ENCODE measurements around the gene HECTD4.

Gene HECTD4

DNA sequence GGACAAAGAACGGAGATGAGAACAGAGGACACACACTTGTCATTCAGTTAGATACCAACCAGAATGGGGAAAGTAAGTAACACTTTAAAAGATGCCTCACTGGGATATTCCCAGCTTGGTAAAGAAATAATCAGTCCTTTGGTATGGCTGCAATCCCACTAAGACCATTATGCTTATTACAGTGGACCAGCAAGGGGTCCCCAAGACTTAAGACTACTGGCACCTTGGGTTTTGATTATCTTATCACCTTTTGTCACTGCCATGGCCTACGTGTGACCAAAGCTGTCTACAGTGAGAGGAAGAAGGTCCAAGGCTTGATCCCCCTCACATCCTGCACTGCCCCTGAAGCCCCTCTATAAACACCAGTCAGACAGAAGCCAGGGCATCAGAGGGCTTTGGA, 191.0 kb downstream of the HECTD4 start:
- H2AFZ ChIP-seq (ENCODE audit: low read length), result no peak overlapping the region
- H3K4me2 ChIP-seq (ENCODE audit: low read length), result no peak overlapping the region

GRCh38 chr12:112190231-112191025, 191.8 kb downstream of the HECTD4 start:
- TF ChIP-seq, protein P1, sequence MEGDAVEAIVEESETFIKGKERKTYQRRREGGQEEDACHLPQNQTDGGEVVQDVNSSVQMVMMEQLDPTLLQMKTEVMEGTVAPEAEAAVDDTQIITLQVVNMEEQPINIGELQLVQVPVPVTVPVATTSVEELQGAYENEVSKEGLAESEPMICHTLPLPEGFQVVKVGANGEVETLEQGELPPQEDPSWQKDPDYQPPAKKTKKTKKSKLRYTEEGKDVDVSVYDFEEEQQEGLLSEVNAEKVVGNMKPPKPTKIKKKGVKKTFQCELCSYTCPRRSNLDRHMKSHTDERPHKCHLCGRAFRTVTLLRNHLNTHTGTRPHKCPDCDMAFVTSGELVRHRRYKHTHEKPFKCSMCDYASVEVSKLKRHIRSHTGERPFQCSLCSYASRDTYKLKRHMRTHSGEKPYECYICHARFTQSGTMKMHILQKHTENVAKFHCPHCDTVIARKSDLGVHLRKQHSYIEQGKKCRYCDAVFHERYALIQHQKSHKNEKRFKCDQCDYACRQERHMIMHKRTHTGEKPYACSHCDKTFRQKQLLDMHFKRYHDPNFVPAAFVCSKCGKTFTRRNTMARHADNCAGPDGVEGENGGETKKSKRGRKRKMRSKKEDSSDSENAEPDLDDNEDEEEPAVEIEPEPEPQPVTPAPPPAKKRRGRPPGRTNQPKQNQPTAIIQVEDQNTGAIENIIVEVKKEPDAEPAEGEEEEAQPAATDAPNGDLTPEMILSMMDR (IDR thresholded peaks at IDR 0.05; ENCODE audit: low read length), result no peak
- no peak for TF ChIP-seq EZH2 (IDR thresholded peaks at IDR 0.05; ENCODE audit: borderline replicate concordance, low read length)
- Histone ChIP-seq H2AFZ (ENCODE audit: low read length) (no peak overlapping the region), H3K9me3 (ENCODE audit: low read length) (no peaks in the 10 kb centered on the region), H3K36me3 (ENCODE audit: insufficient read depth, low read length) (peaks cover 62% of the 10 kb centered on the region), H3K27ac (ENCODE audit: low read depth, low read length, poor library complexity, severe bottlenecking) (no peak overlapping the region), H3K79me2 (ENCODE audit: insufficient read depth, low read length) (no peaks in the 10 kb centered on the region), H3K27me3 (ENCODE audit: insufficient read depth, low read length) (no peaks in the 10 kb centered on the region), H3K4me3 (ENCODE audit: low read depth, low read length, poor library complexity, severe bottlenecking) (no peak overlapping the region), H3K9ac (ENCODE audit: low read length) (no peak overlapping the region), H3F3A (ENCODE audit: insufficient read depth, low read length) (no peaks in the 10 kb centered on the region), H4K20me1 (ENCODE audit: insufficient read depth, low read length) (no peaks in the 10 kb centered on the region), H3K9me2 (ENCODE audit: low read depth, low read length) (no peaks in the 10 kb centered on the region), H3K4me1 (ENCODE audit: insufficient read depth, low read length, severe bottlenecking) (no peaks in the 10 kb centered on the region), H3K4me2 (ENCODE audit: low read length) (no peak overlapping the region)

More for the DNA sequence above, 191.0 kb downstream of the HECTD4 start:
- TF ChIP-seq, protein P1 (IDR thresholded peaks at IDR 0.05; ENCODE audit: low read length), result no peak
- TF ChIP-seq EZH2 (IDR thresholded peaks at IDR 0.05; ENCODE audit: borderline replicate concordance, low read length), result no peak
- Histone ChIP-seq H3K36me3 (ENCODE audit: insufficient read depth, low read length) (peaks cover 62% of the 10 kb centered on the region), H3K9me2 (ENCODE audit: low read depth, low read length) (no peaks in the 10 kb centered on the region), H3K9ac (ENCODE audit: low read length) (no peak overlapping the region), H3K9me3 (ENCODE audit: low read length) (no peaks in the 10 kb centered on the region), H3K27me3 (ENCODE audit: insufficient read depth, low read length) (no peaks in the 10 kb centered on the region), H3K4me1 (ENCODE audit: insufficient read depth, low read length, severe bottlenecking) (no peaks in the 10 kb centered on the region), H3K79me2 (ENCODE audit: insufficient read depth, low read length) (no peaks in the 10 kb centered on the region), H4K20me1 (ENCODE audit: insufficient read depth, low read length) (no peaks in the 10 kb centered on the region), H3F3A (ENCODE audit: insufficient read depth, low read length) (no peaks in the 10 kb centered on the region), H3K27ac (ENCODE audit: low read depth, low read length, poor library complexity, severe bottlenecking) (no peak overlapping the region), H3K4me3 (ENCODE audit: low read depth, low read length, poor library complexity, severe bottlenecking) (no peak overlapping the region)

DNA sequence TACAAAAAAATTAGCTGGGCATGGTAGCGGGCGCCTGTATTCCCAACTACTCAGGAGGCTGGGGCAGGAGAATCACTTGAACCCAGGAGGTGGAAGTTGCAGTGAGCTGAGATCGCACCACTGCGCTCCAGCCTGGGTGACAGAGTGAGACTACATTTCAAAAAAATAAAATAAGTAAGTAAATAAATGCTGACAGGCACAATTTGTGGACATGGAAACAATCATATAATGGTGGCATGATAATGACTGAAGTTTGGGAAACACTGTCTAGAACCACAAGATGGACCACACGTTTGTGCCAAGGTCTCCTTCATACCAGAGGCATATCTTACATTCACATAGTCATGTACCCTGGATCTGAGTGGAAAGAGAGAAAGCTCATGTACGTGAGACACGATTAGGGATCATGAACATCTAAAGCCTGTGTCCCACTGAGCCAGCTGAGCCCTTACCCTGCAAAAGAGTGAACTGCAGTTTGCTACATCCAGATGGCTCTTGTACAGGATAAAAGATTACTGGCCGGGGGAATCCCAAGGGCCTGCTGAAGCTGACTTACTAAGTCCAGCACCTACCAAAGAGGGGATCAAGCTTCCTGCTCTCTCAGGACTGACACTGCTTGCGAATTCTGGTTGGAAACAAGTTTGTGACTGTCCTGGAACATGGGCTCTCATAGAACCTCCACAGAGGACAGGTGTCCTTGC, 194.0 kb downstream of the HECTD4 start:
- H3K36me3 ChIP-seq (ENCODE audit: insufficient read depth, low read length), result peaks cover 67% of the 10 kb centered on the region
- no peak overlapping the region for H2AFZ ChIP-seq (ENCODE audit: low read length)
- H3K9ac ChIP-seq (ENCODE audit: low read length), result no peak overlapping the region
- H3K27me3 ChIP-seq (ENCODE audit: insufficient read depth, low read length), result no peaks in the 10 kb centered on the region
- H3K4me2 ChIP-seq (ENCODE audit: low read length), result no peak overlapping the region
- H3K79me2 ChIP-seq (ENCODE audit: insufficient read depth, low read length), result no peaks in the 10 kb centered on the region
- H3K9me2 ChIP-seq (ENCODE audit: low read depth, low read length), result no peaks in the 10 kb centered on the region
- no peak overlapping the region for H3K27ac ChIP-seq (ENCODE audit: low read depth, low read length, poor library complexity, severe bottlenecking)
- H4K20me1 ChIP-seq (ENCODE audit: insufficient read depth, low read length), result no peaks in the 10 kb centered on the region
- no peaks in the 10 kb centered on the region for H3K4me1 ChIP-seq (ENCODE audit: insufficient read depth, low read length, severe bottlenecking)
- no peak overlapping the region for H3K4me3 ChIP-seq (ENCODE audit: low read depth, low read length, poor library complexity, severe bottlenecking)
- H3F3A ChIP-seq (ENCODE audit: insufficient read depth, low read length), result no peaks in the 10 kb centered on the region
- no peak for TF ChIP-seq EZH2 (IDR thresholded peaks at IDR 0.05; ENCODE audit: borderline replicate concordance, low read length)
- TF ChIP-seq, protein P1 (IDR thresholded peaks at IDR 0.05; ENCODE audit: low read length), result no peak
- no peaks in the 10 kb centered on the region for H3K9me3 ChIP-seq (ENCODE audit: low read length)
